HEK293 (cell line): Measurements from ENCODE around the gene TTC13.

Source experiments
- BCL11A ChIP-seq: fragments of 450-650 bp; formaldehyde crosslinking; IDR thresholded peaks from 2 replicates; pipeline ENCODE4 v1.5.1; 2016; ENCODE audit warnings: low read depth, missing biosample characterization, missing genetic modification characterization
- FEZF1 ChIP-seq: fragments of 450-650 bp; formaldehyde crosslinking; IDR thresholded peaks from 2 replicates; pipeline ENCODE4 v1.5.1; 2016; ENCODE audit warnings: missing biosample characterization, missing genetic modification characterization
- HOXA7 ChIP-seq: sonication (generic); formaldehyde crosslinking; IDR thresholded peaks from 2 replicates; pipeline ENCODE4 v1.8.1; 2022; ENCODE audit warnings: missing genetic modification reagents, borderline replicate concordance
- HOXC10 ChIP-seq: sonication (generic); formaldehyde crosslinking; IDR thresholded peaks from 2 replicates; pipeline ENCODE4 v1.8.1; 2023; ENCODE audit warnings: mild to moderate bottlenecking, missing genetic modification reagents
- HOXD13 ChIP-seq: sonication (generic); formaldehyde crosslinking; IDR thresholded peaks from 2 replicates; pipeline ENCODE4 v1.8.0; 2022; ENCODE audit warnings: missing genetic modification reagents, borderline replicate concordance
- MYNN ChIP-seq: fragments of 450-650 bp; formaldehyde crosslinking; IDR thresholded peaks from 2 replicates; pipeline ENCODE4 v1.5.1; 2016; ENCODE audit warnings: missing biosample characterization, missing genetic modification characterization, borderline replicate concordance
- MZF1 ChIP-seq: fragments of 450-650 bp; formaldehyde crosslinking; IDR thresholded peaks from 2 replicates; pipeline ENCODE4 v1.5.1; 2017; ENCODE audit warnings: missing biosample characterization, missing genetic modification characterization, borderline replicate concordance
- OSR2 ChIP-seq: fragments of 450-650 bp; formaldehyde crosslinking; IDR thresholded peaks from 2 replicates; pipeline ENCODE4 v1.5.1; 2016; ENCODE audit warnings: missing biosample characterization, missing genetic modification characterization
- PRDM1 ChIP-seq: fragments of 450-650 bp; formaldehyde crosslinking; IDR thresholded peaks from 2 replicates; pipeline ENCODE4; 2016; ENCODE audit warnings: missing biosample characterization, missing genetic modification characterization
- PRDM4 ChIP-seq: fragments of 450-650 bp; formaldehyde crosslinking; IDR thresholded peaks from 2 replicates; pipeline ENCODE4 v1.5.1; 2017; ENCODE audit warnings: missing biosample characterization, missing genetic modification characterization
- REPIN1 ChIP-seq: fragments of 450-650 bp; formaldehyde crosslinking; IDR thresholded peaks from 2 replicates; pipeline ENCODE4 v1.5.1; 2017; ENCODE audit warnings: missing biosample characterization, missing genetic modification characterization, low read depth
- ZBTB48 ChIP-seq: fragments of 450-650 bp; formaldehyde crosslinking; IDR thresholded peaks from 2 replicates; pipeline ENCODE4 v1.5.1; 2016; ENCODE audit warnings: missing biosample characterization, missing genetic modification characterization
- ZBTB7A ChIP-seq: fragments of 450-650 bp; formaldehyde crosslinking; IDR thresholded peaks from 2 replicates; pipeline ENCODE4 v1.5.1; 2016; ENCODE audit warnings: low read depth, missing biosample characterization, missing genetic modification characterization
- ZNF157 ChIP-seq: fragments of 450-650 bp; formaldehyde crosslinking; IDR thresholded peaks from 2 replicates; pipeline ENCODE4 v1.5.1; 2016; ENCODE audit warnings: missing biosample characterization, missing genetic modification characterization
- ZNF221 ChIP-seq: fragments of 450-650 bp; formaldehyde crosslinking; IDR thresholded peaks from 2 replicates; pipeline ENCODE4 v1.5.1; 2017; ENCODE audit warnings: missing biosample characterization, missing genetic modification characterization, borderline replicate concordance
- ZNF23 ChIP-seq: fragments of 450-650 bp; formaldehyde crosslinking; IDR thresholded peaks from 2 replicates; pipeline ENCODE4 v1.5.1; 2016; ENCODE audit warnings: missing biosample characterization, missing genetic modification characterization, borderline replicate concordance
- ZNF24 ChIP-seq: fragments of 450-650 bp; formaldehyde crosslinking; IDR thresholded peaks from 2 replicates; pipeline ENCODE4 v1.5.1; 2016; ENCODE audit warnings: missing biosample characterization, missing genetic modification characterization
- ZNF302 ChIP-seq: fragments of 450-650 bp; formaldehyde crosslinking; IDR thresholded peaks from 2 replicates; pipeline ENCODE4 v1.5.1; 2016; ENCODE audit warnings: missing biosample characterization, missing genetic modification characterization, low read depth
- ZNF311 ChIP-seq: fragments of 450-650 bp; formaldehyde crosslinking; IDR thresholded peaks from 2 replicates; pipeline ENCODE4 v1.5.1; 2017; ENCODE audit warnings: missing biosample characterization, missing genetic modification characterization, borderline replicate concordance
- ZNF391 ChIP-seq: fragments of 450-650 bp; formaldehyde crosslinking; IDR thresholded peaks from 2 replicates; pipeline ENCODE4 v1.5.1; 2016; ENCODE audit warnings: low read depth, missing biosample characterization, missing genetic modification characterization, borderline replicate concordance
- ZNF426 ChIP-seq: fragments of 450-650 bp; formaldehyde crosslinking; IDR thresholded peaks from 2 replicates; pipeline ENCODE4 v1.5.1; 2017; ENCODE audit warnings: missing biosample characterization, missing genetic modification characterization, mild to moderate bottlenecking, inconsistent platforms, moderate library complexity
- ZNF473 ChIP-seq: fragments of 450-650 bp; formaldehyde crosslinking; IDR thresholded peaks from 2 replicates; pipeline ENCODE4 v1.5.1; 2017; ENCODE audit warnings: missing biosample characterization, missing genetic modification characterization
- ZNF561 ChIP-seq: fragments of 450-650 bp; IDR thresholded peaks from 2 replicates; pipeline ENCODE4 v1.5.1; 2018; ENCODE audit warnings: missing biosample characterization, missing genetic modification characterization, borderline replicate concordance
- ZNF580 ChIP-seq: fragments of 450-650 bp; formaldehyde crosslinking; IDR thresholded peaks from 2 replicates; pipeline ENCODE4 v1.5.1; 2016; ENCODE audit warnings: missing biosample characterization, missing genetic modification characterization
- ZNF596 ChIP-seq: fragments of 450-650 bp; IDR thresholded peaks from 2 replicates; pipeline ENCODE4 v1.5.0; 2018; ENCODE audit warnings: missing biosample characterization, mild to moderate bottlenecking, missing genetic modification characterization, moderate library complexity
- ZNF624 ChIP-seq: fragments of 450-650 bp; formaldehyde crosslinking; IDR thresholded peaks from 2 replicates; pipeline ENCODE4 v1.5.1; 2017; ENCODE audit warnings: missing biosample characterization, missing genetic modification characterization
- ZNF629 ChIP-seq: fragments of 450-650 bp; formaldehyde crosslinking; IDR thresholded peaks from 2 replicates; pipeline ENCODE4 v1.5.1; 2017; ENCODE audit warnings: missing biosample characterization, missing genetic modification characterization
- ZNF791 ChIP-seq: fragments of 450-650 bp; formaldehyde crosslinking; IDR thresholded peaks from 2 replicates; pipeline ENCODE4 v1.5.1; 2016; ENCODE audit warnings: missing biosample characterization, missing genetic modification characterization
- ZNF830 ChIP-seq: fragments of 450-650 bp; IDR thresholded peaks from 2 replicates; pipeline ENCODE4 v1.5.0; 2018; ENCODE audit warnings: missing biosample characterization, missing genetic modification characterization, low read depth, mild to moderate bottlenecking, moderate library complexity
- ZNF837 ChIP-seq: fragments of 450-650 bp; formaldehyde crosslinking; IDR thresholded peaks from 2 replicates; pipeline ENCODE4 v1.5.1; 2016; ENCODE audit warnings: missing biosample characterization, missing genetic modification characterization
- TF ChIP-seq, protein P1 (sequence below): fragments of 450-650 bp; formaldehyde crosslinking; IDR thresholded peaks from 2 replicates; pipeline ENCODE4 v1.5.0; 2017; ENCODE audit warnings: missing biosample characterization, missing genetic modification characterization, borderline replicate concordance
- TF ChIP-seq, protein P2 (sequence below): fragments of 450-650 bp; formaldehyde crosslinking; IDR thresholded peaks from 2 replicates; pipeline ENCODE4 v1.5.1; 2016; ENCODE audit warnings: missing biosample characterization, missing genetic modification characterization

Gene TTC13

GRCh38 chr1:230858918-230859729, 119.5 kb downstream of the TTC13 start (continued):
- TF ChIP-seq BCL11A: peak; percentile 41; the same call in 1 of the 2 replicates
- no peak; the same call in 1 of the 2 replicates for TF ChIP-seq HOXD13 (CRISPR knock-in tag)
- TF ChIP-seq ZNF837 (tag by site-specific recombination): no peak
- TF ChIP-seq OSR2 (tag by site-specific recombination): peak; percentile 64; the same call in 1 of the 2 replicates
- TF ChIP-seq ZBTB48 (tag by site-specific recombination): peak; percentile 36; the same call in 1 of the 2 replicates
- TF ChIP-seq ZNF311: no peak
- TF ChIP-seq FEZF1: peak; percentile 91
- peak; percentile 85 for TF ChIP-seq ZNF629
- TF ChIP-seq ZNF791 (tag by site-specific recombination): no peak
- TF ChIP-seq HOXC10 (CRISPR knock-in tag): no peak
- no peak for TF ChIP-seq MZF1 (tag by site-specific recombination)
- no peak for TF ChIP-seq HOXA7
- TF ChIP-seq ZNF391: no peak
- TF ChIP-seq, protein P1, sequence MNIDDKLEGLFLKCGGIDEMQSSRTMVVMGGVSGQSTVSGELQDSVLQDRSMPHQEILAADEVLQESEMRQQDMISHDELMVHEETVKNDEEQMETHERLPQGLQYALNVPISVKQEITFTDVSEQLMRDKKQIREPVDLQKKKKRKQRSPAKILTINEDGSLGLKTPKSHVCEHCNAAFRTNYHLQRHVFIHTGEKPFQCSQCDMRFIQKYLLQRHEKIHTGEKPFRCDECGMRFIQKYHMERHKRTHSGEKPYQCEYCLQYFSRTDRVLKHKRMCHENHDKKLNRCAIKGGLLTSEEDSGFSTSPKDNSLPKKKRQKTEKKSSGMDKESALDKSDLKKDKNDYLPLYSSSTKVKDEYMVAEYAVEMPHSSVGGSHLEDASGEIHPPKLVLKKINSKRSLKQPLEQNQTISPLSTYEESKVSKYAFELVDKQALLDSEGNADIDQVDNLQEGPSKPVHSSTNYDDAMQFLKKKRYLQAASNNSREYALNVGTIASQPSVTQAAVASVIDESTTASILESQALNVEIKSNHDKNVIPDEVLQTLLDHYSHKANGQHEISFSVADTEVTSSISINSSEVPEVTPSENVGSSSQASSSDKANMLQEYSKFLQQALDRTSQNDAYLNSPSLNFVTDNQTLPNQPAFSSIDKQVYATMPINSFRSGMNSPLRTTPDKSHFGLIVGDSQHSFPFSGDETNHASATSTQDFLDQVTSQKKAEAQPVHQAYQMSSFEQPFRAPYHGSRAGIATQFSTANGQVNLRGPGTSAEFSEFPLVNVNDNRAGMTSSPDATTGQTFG (tag by site-specific recombination): no peak
- TF ChIP-seq ZNF24 (tag by site-specific recombination): no peak
- TF ChIP-seq ZNF426: no peak
- no peak for TF ChIP-seq ZNF221
- TF ChIP-seq ZNF624: no peak
- no peak for TF ChIP-seq MYNN
- no peak for TF ChIP-seq ZNF302 (tag by site-specific recombination)
- TF ChIP-seq ZNF157 (tag by site-specific recombination): no peak
- no peak for TF ChIP-seq ZNF23 (tag by site-specific recombination)
- no peak for TF ChIP-seq PRDM4
- TF ChIP-seq ZNF580 (tag by site-specific recombination): no peak
- no peak for TF ChIP-seq ZNF830 (tag by site-specific recombination)
- TF ChIP-seq ZNF596 (tag by site-specific recombination): no peak
- no peak for TF ChIP-seq ZBTB7A
- TF ChIP-seq PRDM1 (tag by site-specific recombination): no peak
- TF ChIP-seq REPIN1: no peak
- TF ChIP-seq, protein P2, sequence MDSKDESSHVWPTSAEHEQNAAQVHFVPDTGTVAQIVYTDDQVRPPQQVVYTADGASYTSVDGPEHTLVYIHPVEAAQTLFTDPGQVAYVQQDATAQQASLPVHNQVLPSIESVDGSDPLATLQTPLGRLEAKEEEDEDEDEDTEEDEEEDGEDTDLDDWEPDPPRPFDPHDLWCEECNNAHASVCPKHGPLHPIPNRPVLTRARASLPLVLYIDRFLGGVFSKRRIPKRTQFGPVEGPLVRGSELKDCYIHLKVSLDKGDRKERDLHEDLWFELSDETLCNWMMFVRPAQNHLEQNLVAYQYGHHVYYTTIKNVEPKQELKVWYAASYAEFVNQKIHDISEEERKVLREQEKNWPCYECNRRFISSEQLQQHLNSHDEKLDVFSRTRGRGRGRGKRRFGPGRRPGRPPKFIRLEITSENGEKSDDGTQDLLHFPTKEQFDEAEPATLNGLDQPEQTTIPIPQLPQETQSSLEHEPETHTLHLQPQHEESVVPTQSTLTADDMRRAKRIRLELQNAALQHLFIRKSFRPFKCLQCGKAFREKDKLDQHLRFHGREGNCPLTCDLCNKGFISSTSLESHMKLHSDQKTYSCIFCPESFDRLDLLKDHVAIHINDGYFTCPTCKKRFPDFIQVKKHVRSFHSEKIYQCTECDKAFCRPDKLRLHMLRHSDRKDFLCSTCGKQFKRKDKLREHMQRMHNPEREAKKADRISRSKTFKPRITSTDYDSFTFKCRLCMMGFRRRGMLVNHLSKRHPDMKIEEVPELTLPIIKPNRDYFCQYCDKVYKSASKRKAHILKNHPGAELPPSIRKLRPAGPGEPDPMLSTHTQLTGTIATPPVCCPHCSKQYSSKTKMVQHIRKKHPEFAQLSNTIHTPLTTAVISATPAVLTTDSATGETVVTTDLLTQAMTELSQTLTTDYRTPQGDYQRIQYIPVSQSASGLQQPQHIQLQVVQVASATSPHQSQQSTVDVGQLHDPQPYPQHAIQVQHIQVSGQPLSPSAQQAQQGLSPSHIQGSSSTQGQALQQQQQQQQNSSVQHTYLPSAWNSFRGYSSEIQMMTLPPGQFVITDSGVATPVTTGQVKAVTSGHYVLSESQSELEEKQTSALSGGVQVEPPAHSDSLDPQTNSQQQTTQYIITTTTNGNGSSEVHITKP: 0 out of 2 replicates have a peak, but pooled peaks have one; percentile 26
- TF ChIP-seq ZNF561 (tag by site-specific recombination): 0 out of 2 replicates have a peak, but pooled peaks have one; percentile 24
- no peak for TF ChIP-seq ZNF473 (tag by site-specific recombination)
